ENCODE data around the gene CSMD2. TPM values are rescaled to one million over a fixed set of nuclear protein-coding genes. Genes with fewer than 3 reads are reported as not detected.
"Not testable (repeated sequence)": the region's sequence is repeated elsewhere in the genome, so short reads cannot be mapped to it uniquely, and the experiment has no call there.

Gene CSMD2
- total RNA-seq, 4 donors from 2014 or later, result 0.60 to 2.5 (median 1.2) TPM

DNA sequence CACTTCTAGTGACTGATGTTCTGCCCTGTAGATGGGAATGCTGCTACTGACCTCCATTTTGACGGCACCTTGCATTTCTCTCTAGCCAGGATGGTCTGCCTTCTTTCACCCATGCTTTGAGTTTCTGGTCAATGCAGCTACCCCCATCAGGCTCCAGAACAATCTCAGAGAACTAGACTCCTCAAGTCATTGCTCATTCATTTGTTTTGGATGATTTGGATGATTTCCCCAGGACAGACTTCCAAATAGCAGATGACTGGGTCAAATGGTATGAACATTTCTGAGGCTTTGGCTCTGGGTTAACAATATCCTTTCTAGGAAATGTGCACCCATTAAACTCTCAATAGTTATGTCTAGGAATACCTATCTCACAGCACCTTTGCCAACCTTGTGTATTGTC is 63.9 kb downstream of the CSMD2 start:
- WGBS, 2 donors, result 90 to 100% methylated on average over 1 of the region's 1 CpG
- no peak overlapping the region for H3K27ac ChIP-seq

DNA sequence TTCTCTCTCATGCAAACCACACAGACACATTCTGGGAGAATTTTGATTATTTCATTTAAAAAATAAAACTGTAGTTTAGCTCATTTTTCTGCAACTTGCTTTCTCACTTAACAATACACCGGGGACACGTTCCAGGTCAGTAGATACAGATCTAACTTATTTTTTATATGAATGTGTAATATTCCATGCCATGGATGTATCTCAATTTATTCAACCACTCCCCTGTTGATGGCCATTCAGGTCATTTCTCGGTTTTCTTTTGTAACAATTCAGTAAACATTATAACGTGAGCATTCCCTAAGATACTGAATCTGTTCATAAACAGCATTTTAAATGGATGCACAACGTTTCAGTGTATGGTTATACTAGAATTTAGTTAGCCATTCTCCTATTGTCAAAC is 64.7 kb downstream of the CSMD2 start:
- Histone ChIP-seq H3K9me3 (no peaks in the 10 kb centered on the region), H3K27ac (no peak overlapping the region), H3K36me3 (no peaks in the 10 kb centered on the region), H3K27me3 (no peaks in the 10 kb centered on the region), H3K4me3 (no peak overlapping the region), H3K4me1 (no peaks in the 10 kb centered on the region)
- TF ChIP-seq, protein P1, sequence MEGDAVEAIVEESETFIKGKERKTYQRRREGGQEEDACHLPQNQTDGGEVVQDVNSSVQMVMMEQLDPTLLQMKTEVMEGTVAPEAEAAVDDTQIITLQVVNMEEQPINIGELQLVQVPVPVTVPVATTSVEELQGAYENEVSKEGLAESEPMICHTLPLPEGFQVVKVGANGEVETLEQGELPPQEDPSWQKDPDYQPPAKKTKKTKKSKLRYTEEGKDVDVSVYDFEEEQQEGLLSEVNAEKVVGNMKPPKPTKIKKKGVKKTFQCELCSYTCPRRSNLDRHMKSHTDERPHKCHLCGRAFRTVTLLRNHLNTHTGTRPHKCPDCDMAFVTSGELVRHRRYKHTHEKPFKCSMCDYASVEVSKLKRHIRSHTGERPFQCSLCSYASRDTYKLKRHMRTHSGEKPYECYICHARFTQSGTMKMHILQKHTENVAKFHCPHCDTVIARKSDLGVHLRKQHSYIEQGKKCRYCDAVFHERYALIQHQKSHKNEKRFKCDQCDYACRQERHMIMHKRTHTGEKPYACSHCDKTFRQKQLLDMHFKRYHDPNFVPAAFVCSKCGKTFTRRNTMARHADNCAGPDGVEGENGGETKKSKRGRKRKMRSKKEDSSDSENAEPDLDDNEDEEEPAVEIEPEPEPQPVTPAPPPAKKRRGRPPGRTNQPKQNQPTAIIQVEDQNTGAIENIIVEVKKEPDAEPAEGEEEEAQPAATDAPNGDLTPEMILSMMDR (IDR thresholded peaks at IDR 0.05), result no peak
- no peak for TF ChIP-seq EP300 (IDR thresholded peaks at IDR 0.05)
- no peak for TF ChIP-seq POLR2A (IDR thresholded peaks at IDR 0.05)
- WGBS, 2 donors, result 76% methylated on average over 5 of the region's 5 CpGs
- DNase-seq (ENCODE audit: low spot score in 2 of 2), result no peak

More for the DNA sequence above, 63.9 kb downstream of the CSMD2 start:
- Histone ChIP-seq H3K9me3 (no peaks in the 10 kb centered on the region), H3K4me1 (no peaks in the 10 kb centered on the region), H3K4me3 (no peak overlapping the region), H3K27me3 (no peaks in the 10 kb centered on the region), H3K36me3 (no peaks in the 10 kb centered on the region)
- no peak for TF ChIP-seq POLR2A (IDR thresholded peaks at IDR 0.05)
- no peak for DNase-seq (ENCODE audit: low spot score in 2 of 2)

DNA sequence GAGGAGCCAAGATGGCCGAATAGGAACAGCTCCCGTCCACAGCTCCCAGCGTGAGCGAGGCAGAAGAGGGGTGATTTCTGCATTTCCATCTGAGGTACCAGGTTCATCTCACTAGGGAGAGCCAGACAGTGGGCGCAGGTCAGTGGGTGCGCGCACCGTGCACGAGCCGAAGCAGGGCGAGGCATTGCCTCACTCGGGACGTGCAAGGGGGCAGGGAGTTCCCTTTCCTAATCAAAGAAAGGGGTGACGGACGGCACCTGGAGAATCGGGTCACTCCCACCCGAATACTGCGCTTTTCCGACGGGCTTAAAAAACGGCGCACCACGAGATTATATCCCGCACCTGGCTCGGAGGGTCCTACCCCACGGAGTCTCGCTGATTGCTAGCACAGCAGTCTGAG is 72.6 kb downstream of the CSMD2 start:
- H3K9me3 ChIP-seq; H3K27me3 ChIP-seq; H3K4me3 ChIP-seq; DNase-seq (ENCODE audit: low spot score in 2 of 2); H3K36me3 ChIP-seq; H3K4me1 ChIP-seq; H3K27ac ChIP-seq: not testable (repeated sequence)
- 87 to 94% methylated on average over 22 of the region's 27 CpGs for WGBS, 2 donors

DNA sequence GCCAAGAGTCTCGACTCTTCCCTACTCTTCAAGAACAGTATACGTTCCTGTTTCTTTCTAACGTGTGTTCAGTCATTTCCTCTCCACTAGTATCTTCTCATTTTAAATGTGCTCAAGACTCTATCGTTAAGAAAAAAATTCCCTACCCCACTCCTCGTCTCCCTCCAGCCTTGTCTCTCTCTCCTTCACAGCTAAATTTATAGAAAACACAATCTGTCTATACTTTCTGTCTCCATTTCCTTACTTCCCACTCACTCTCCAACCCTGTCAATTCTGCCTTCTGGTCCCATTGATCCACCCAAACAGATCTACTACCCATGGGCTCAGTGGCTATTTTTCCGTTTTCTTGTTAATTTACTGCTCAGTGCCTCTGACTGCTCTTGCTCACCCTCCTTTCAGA is 75.3 kb downstream of the CSMD2 start:
- no peak for DNase-seq (ENCODE audit: low spot score in 2 of 2)
- H3K36me3 ChIP-seq, result no peaks in the 10 kb centered on the region
- TF ChIP-seq, protein P1 (IDR thresholded peaks at IDR 0.05), result no peak
- TF ChIP-seq POLR2A (IDR thresholded peaks at IDR 0.05) (no peak), EP300 (IDR thresholded peaks at IDR 0.05) (no peak)
- no peaks in the 10 kb centered on the region for H3K9me3 ChIP-seq
- H3K4me3 ChIP-seq, result no peak overlapping the region
- WGBS, 2 donors, result 72 to 74% methylated on average over 6 of the region's 6 CpGs
- no peaks in the 10 kb centered on the region for H3K27me3 ChIP-seq
- H3K4me1 ChIP-seq, result no peaks in the 10 kb centered on the region
- H3K27ac ChIP-seq, result no peak overlapping the region

DNA sequence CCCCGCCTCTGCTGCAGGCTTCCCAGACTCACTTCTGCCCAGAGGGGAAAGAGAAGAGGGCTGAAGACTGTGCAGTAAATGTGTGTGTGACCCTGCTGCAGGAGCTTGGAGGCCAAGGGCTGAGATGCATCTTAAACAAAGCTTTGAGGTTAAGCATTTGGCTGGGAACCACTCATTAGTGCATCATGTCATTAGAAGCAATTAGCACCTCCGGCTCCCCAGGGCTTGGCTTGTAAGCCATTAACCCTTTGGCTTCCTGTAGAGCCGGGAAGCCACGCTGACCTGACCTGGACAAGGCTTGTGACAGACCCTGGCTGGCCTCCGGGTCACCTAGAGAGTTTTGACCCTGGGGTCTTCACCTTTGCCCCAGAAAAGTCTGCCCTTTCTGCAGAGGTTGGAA is 77.0 kb downstream of the CSMD2 start:
- Histone ChIP-seq H3K36me3 (no peaks in the 10 kb centered on the region), H3K27me3 (no peaks in the 10 kb centered on the region), H3K27ac (no peak overlapping the region), H3K4me3 (no peak overlapping the region), H3K9me3 (peaks cover 0 to 5% (median 0%) of the 10 kb centered on the region in 4 donors), H3K4me1 (no peaks in the 10 kb centered on the region)
- no peak for TF ChIP-seq EP300 (IDR thresholded peaks at IDR 0.05)
- TF ChIP-seq POLR2A (IDR thresholded peaks at IDR 0.05), result no peak
- TF ChIP-seq, protein P1 (IDR thresholded peaks at IDR 0.05), result no peak
- DNase-seq (ENCODE audit: low spot score in 2 of 2), result no peak
- WGBS, 2 donors, result 26 to 44% methylated on average over 2 to 5 of the region's 5 CpGs

DNA sequence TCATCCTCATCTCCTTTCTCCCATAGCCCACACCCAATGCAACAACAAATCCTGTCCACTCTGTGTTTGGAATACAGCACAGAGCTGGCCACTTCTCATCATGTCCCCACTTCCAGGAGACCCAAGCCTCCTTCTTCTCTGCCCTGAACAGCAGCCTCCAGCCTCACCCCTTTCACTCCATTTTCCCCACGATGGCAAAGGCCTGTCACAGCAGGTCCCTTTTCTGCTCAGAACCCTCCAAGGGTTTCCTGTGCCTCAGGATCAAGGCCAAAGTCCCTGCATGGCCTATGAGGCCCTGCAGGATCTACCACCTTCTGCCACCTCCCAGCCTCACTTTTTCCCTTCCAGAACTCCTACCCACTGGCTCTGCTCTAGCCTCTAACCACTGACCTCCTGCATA is 78.5 kb downstream of the CSMD2 start:
- Histone ChIP-seq H3K4me1 (no peaks in the 10 kb centered on the region), H3K27me3 (no peaks in the 10 kb centered on the region), H3K36me3 (no peaks in the 10 kb centered on the region), H3K27ac (no peak overlapping the region), H3K9me3 (peaks cover 0 to 7% (median 0%) of the 10 kb centered on the region in 4 donors), H3K4me3 (no peak overlapping the region)
- DNase-seq (ENCODE audit: low spot score in 2 of 2), result no peak
- WGBS, 2 donors, result 86 to 88% methylated on average over 1 of the region's 1 CpG
- TF ChIP-seq EP300 (IDR thresholded peaks at IDR 0.05), result no peak

DNA sequence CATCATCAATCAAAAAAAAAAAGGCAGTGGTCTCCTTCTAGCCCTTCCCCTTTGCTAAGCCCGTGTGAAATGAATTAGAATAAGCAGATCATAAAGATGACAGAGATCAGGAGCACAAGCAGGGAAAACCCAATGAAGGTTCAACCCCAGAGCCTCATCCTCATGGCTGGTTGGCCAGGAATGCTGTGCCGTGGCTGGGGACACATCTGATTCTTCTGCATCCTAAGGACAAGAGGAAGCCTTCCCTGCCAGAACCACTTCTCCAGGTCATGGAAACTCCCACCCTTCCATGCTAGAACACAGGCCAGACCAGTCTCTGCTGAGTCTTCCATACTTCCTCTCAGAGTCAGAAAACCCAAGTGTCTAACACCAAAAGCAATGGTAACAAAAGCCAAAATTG is 81.1 kb downstream of the CSMD2 start:
- Histone ChIP-seq H3K9me3 (peaks cover 0 to 19% (median 2%) of the 10 kb centered on the region in 4 donors), H3K4me1 (no peaks in the 10 kb centered on the region), H3K4me3 (no peak overlapping the region), H3K27me3 (no peaks in the 10 kb centered on the region), H3K36me3 (no peaks in the 10 kb centered on the region), H3K27ac (no peak overlapping the region)
- no peak for DNase-seq (ENCODE audit: low spot score in 2 of 2)
- TF ChIP-seq EP300 (IDR thresholded peaks at IDR 0.05) (no peak), POLR2A (IDR thresholded peaks at IDR 0.05) (no peak)
- TF ChIP-seq, protein P1 (IDR thresholded peaks at IDR 0.05), result no peak
- WGBS, 2 donors, result 73 to 85% methylated on average over 2 of the region's 2 CpGs

DNA sequence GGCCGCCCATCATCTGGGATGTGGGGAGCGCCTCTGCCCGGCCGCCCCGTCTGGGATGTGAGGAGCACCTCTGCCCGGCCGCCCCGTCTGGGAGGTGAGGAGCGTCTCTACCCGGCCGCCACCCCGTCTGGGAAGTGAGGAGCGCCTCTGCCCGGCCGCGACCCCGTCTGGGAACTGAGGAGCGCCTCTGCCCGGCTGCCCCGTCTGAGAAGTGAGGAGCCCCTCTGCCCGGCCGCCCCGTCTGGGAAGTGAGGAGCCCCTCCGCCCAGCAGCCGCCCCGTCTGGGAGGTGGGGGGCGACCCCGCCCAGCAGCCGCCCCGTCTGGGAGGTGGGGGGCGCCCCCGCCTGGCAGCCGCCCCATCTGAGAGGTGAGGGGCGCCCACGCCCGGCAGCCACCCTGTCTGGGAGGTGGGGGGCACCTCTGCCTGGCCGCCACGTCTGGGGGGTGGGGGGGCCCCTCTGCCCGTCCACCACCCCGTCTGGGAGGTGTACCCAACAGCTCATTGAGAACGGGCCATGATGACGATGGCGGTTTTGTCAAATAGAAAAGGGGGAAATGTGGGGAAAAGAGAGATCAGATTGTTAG is 82.9 kb downstream of the CSMD2 start:
- DNase-seq (ENCODE audit: low spot score in 2 of 2); H3K27me3 ChIP-seq; H3K27ac ChIP-seq; H3K4me3 ChIP-seq; H3K4me1 ChIP-seq; H3K36me3 ChIP-seq: not testable (repeated sequence)
- H3K9me3 ChIP-seq, result peaks cover 0 to 25% (median 2%) of the 10 kb centered on the region in 4 donors
- 92% methylated on average over 12 to 43 of the region's 43 CpGs for WGBS, 2 donors
